GM23248 (cell line): Measurements from ENCODE around the gene MYCL. TPM values are rescaled to one million over a fixed set of nuclear protein-coding genes. Genes with fewer than 3 reads are reported as not detected.

Source experiments
- DNase-seq: peaks from one replicate; pipeline ENCODE4 v3.0.0-alpha.2; 2015
- H2AFZ ChIP-seq: fragments of 200-600 bp; sonication (generic); 2 replicates; pipeline ENCODE4 v1.6.1; 2016; ENCODE audit warnings: antibody characterized with exemption
- H3F3A ChIP-seq: fragments of 200-600 bp; sonication (generic); 2 replicates; pipeline ENCODE4 v1.6.1; 2016; ENCODE audit warnings: mild to moderate bottlenecking, antibody characterized with exemption, mixed run types; ENCODE audit not compliant: insufficient read depth
- H3K27ac ChIP-seq: fragments of 200-600 bp; sonication (generic); 2 replicates; pipeline ENCODE4 v1.5.1; 2016; ENCODE audit warnings: mild to moderate bottlenecking
- H3K27me3 ChIP-seq: fragments of 200-600 bp; sonication (generic); replicated peaks from 2 replicates; pipeline ENCODE4 v1.6.1; 2016; ENCODE audit warnings: mild to moderate bottlenecking; ENCODE audit not compliant: insufficient read depth
- H3K36me3 ChIP-seq: fragments of 200-600 bp; sonication (generic); 2 replicates; pipeline ENCODE4 v1.6.1; 2016; ENCODE audit warnings: low read depth, mild to moderate bottlenecking
- H3K4me1 ChIP-seq: fragments of 200-600 bp; sonication (generic); 2 replicates; pipeline ENCODE4 v1.6.1; 2016; ENCODE audit warnings: mild to moderate bottlenecking; ENCODE audit not compliant: insufficient read depth
- H3K4me2 ChIP-seq: fragments of 200-600 bp; sonication (generic); one replicate; pipeline ENCODE4 v1.6.1; 2016; ENCODE audit warnings: mild to moderate bottlenecking; ENCODE audit not compliant: unreplicated experiment
- H3K4me3 ChIP-seq: fragments of 200-600 bp; sonication (generic); 2 replicates; pipeline ENCODE4 v1.5.1; 2016; ENCODE audit warnings: mild to moderate bottlenecking
- H3K79me2 ChIP-seq: fragments of 200-600 bp; sonication (generic); 2 replicates; pipeline ENCODE4 v1.6.1; 2016; ENCODE audit warnings: mild to moderate bottlenecking; ENCODE audit not compliant: insufficient read depth
- H3K9ac ChIP-seq: fragments of 200-600 bp; sonication (generic); 2 replicates; pipeline ENCODE4 v1.6.1; 2016; ENCODE audit warnings: mild to moderate bottlenecking
- H3K9me2 ChIP-seq: fragments of 200-600 bp; sonication (generic); 2 replicates; pipeline ENCODE4 v1.6.1; 2016; ENCODE audit warnings: mixed run types, mild to moderate bottlenecking, moderate library complexity; ENCODE audit not compliant: insufficient read depth
- H3K9me3 ChIP-seq: fragments of 200-600 bp; sonication (generic); one replicate; pipeline ENCODE4 v1.6.1; 2017; ENCODE audit warnings: low read depth
- H4K20me1 ChIP-seq: fragments of 200-600 bp; sonication (generic); 2 replicates; pipeline ENCODE4 v1.6.0; 2016; ENCODE audit not compliant: insufficient read depth
- EZH2 ChIP-seq: fragments of 200-600 bp; sonication (generic); IDR thresholded peaks from 2 replicates; pipeline ENCODE4 v1.6.1; 2018; ENCODE audit warnings: antibody characterized with exemption, mild to moderate bottlenecking; ENCODE audit not compliant: insufficient read depth, poor library complexity, severe bottlenecking
- EZH2phosphoT487 ChIP-seq: fragments of 200-600 bp; sonication (generic); IDR thresholded peaks from 2 replicates; pipeline ENCODE4 v1.6.1; 2018; ENCODE audit warnings: antibody characterized with exemption, moderate library complexity, mild to moderate bottlenecking, low read depth; ENCODE audit not compliant: insufficient read depth
- WGBS, 2 experiments: methylation state at CpG; one replicate each; pipeline ENCODE4 v1.1.6; 2015 to 2017; ENCODE audit warnings: low lambda C conversion rate in 2 of 2, low coverage in 1 of 2; ENCODE audit errors: missing lambda C conversion rate in 2 of 2; 5-methylcytosine and 5-hydroxymethylcytosine counted together
- in situ Hi-C: fragments of 300-500 bp; cut with MboI; formaldehyde crosslinking; loops from 2 replicates; pipeline ENCODE4 v1.15.0; 2020
- polyA plus RNA-seq: library from polyadenylated mRNA; unstranded; fragments of >200 nt; fragmentation: Nextera tagmentation; extraction: Ambion mirVana; gene quantifications from 2 replicates; pipeline ENCODE4 v1.2.1, GENCODE V29; 2016
- total RNA-seq: library from RNA; depleted of rRNA; stranded (reverse); fragments of >200 nt; shearing (Covaris generic); gene quantifications from 2 replicates; pipeline ENCODE4 v1.2.3, GENCODE V29; 2014

Gene MYCL
- total and polyA plus RNA-seq, 2 experiments from 2014 or later: 0.32 to 0.34 TPM

- Histone ChIP-seq H3K9me2 (no peaks in the 10 kb centered on the region), H2AFZ (no peak overlapping the region), H3K9me3 (no peaks in the 10 kb centered on the region), H3K27me3 (no peaks in the 10 kb centered on the region), H3K4me3 (no peak overlapping the region), H3K36me3 (no peaks in the 10 kb centered on the region), H3K79me2 (no peaks in the 10 kb centered on the region), H3K4me2 (no peak overlapping the region), H3K27ac (no peak overlapping the region), H4K20me1 (no peaks in the 10 kb centered on the region), H3F3A (peaks cover 19% of the 10 kb centered on the region), H3K9ac (no peak overlapping the region), H3K4me1 (peaks cover 14% of the 10 kb centered on the region)
- in situ Hi-C loops: no loop called here
- no peak for DNase-seq
- TF ChIP-seq EZH2phosphoT487: no peak
- TF ChIP-seq EZH2: no peak
- WGBS, 2 experiments: 94 to 95% methylated on average over 8 of the region's 8 CpGs
These were observed 37.1 kb upstream of the MYCL start for GRCh38 chr1:39938856-39939255.

GRCh38 chr1:39936724-39937491 is 35.2 kb upstream of the MYCL start:
- no peaks in the 10 kb centered on the region for H3K36me3 ChIP-seq
- H4K20me1 ChIP-seq: no peaks in the 10 kb centered on the region
- DNase-seq: no peak
- peaks cover 19% of the 10 kb centered on the region for H3K4me1 ChIP-seq
- WGBS, 2 experiments: 98 to 100% methylated on average over 2 of the region's 2 CpGs
- TF ChIP-seq EZH2phosphoT487 (no peak), EZH2 (no peak)
- no peak overlapping the region for H3K9ac ChIP-seq
- H3K79me2 ChIP-seq: no peaks in the 10 kb centered on the region
- H2AFZ ChIP-seq: no peak overlapping the region
- H3K27ac ChIP-seq: no peak overlapping the region
- no peaks in the 10 kb centered on the region for H3K27me3 ChIP-seq
- H3K9me3 ChIP-seq: no peaks in the 10 kb centered on the region
- H3K4me2 ChIP-seq: no peak overlapping the region
- no peaks in the 10 kb centered on the region for H3K9me2 ChIP-seq
- no peak overlapping the region for H3K4me3 ChIP-seq
- in situ Hi-C loops: no loop called here
- H3F3A ChIP-seq: peaks cover 23% of the 10 kb centered on the region

GRCh38 chr1:39933956-39934941 is 32.5 kb upstream of the MYCL start:
- Histone ChIP-seq H3K4me1 (peaks cover 19% of the 10 kb centered on the region), H3K36me3 (no peaks in the 10 kb centered on the region), H2AFZ (peak overlapping the region; percentile 63), H3K27me3 (no peaks in the 10 kb centered on the region), H4K20me1 (no peaks in the 10 kb centered on the region), H3K9ac (peak overlapping the region; percentile 67), H3K9me3 (no peaks in the 10 kb centered on the region), H3F3A (peaks cover 23% of the 10 kb centered on the region), H3K4me3 (peak overlapping the region; percentile 45), H3K79me2 (no peaks in the 10 kb centered on the region), H3K4me2 (peak overlapping the region; percentile 68), H3K27ac (peak overlapping the region; percentile 92), H3K9me2 (no peaks in the 10 kb centered on the region)
- TF ChIP-seq EZH2 (no peak), EZH2phosphoT487 (no peak)
- DNase-seq: peak; percentile 99
- in situ Hi-C loops: no loop called here
- WGBS, 2 experiments: 6 to 7% methylated on average over 12 of the region's 12 CpGs

GRCh38 chr1:39928809-39929587 is 27.3 kb upstream of the MYCL start:
- Histone ChIP-seq H3K4me1 (peaks cover 7% of the 10 kb centered on the region), H3K27me3 (no peaks in the 10 kb centered on the region), H3F3A (0 out of 2 replicates have a peak, but pooled peaks cover 5% of the 10 kb centered on the region), H2AFZ (no peak overlapping the region), H3K9ac (no peak overlapping the region), H3K9me2 (no peaks in the 10 kb centered on the region), H3K36me3 (no peaks in the 10 kb centered on the region), H3K27ac (no peak overlapping the region), H3K4me3 (no peak overlapping the region), H3K79me2 (no peaks in the 10 kb centered on the region), H3K4me2 (no peak overlapping the region), H3K9me3 (no peaks in the 10 kb centered on the region), H4K20me1 (no peaks in the 10 kb centered on the region)
- TF ChIP-seq EZH2phosphoT487: no peak
- no peak for TF ChIP-seq EZH2
- 73 to 74% methylated on average over 7 of the region's 7 CpGs for WGBS, 2 experiments
- DNase-seq: no peak
- in situ Hi-C loops: loop anchor here (10.0 kb wide), 1 partner anchor 106 kb away; no protein-coding TSS in a partner anchor
